Measurements from ENCODE around the gene MGAT5B. TPM values are rescaled to one million over a fixed set of nuclear protein-coding genes. Genes with fewer than 3 reads are reported as not detected.

MGAT5B gene
- total RNA-seq, 1 experiment from 2014 or later = 4.4 TPM

DNA sequence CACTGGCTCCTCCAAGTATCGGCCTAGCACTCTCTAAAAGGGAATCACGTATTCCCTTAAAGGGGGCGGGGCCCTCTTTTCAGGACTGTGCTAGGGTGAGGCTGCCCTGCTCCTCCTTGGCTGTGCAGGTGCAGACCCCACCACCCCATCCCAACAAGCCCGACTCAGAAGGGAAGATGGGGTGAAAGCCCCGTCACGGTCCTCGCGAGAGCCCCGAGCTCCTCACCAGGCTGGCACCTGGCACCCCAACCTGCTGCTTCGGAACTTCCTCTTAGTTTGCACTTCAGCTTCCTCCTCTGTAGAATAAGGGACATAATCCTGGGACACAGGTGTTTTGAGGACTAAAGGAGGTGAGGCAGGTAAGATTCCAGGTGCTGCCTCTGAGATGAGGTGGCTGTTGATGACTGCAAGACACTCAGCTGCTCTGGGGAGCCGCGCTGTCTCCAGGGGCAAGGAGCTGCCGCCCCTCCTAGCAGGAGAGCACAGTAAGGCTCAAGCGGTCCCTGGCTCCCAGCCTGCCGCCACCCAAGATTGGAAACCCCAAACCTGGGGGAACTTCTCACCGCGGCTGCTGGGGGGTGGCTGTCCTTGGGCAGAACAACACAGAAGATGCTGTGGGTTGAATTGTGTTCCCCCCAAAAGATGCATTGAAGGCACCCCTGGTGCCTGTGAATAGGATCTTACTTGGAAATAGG lies 88.8 kb downstream of the MGAT5B start:
- no peaks in the 10 kb centered on the region; the same call in 1 of the 2 replicates for H3K27me3 ChIP-seq (ENCODE audit: insufficient read depth, low read length)
- H4K20me1 ChIP-seq (ENCODE audit: insufficient read depth) = no peaks in the 10 kb centered on the region
- POLR2A ChIA-PET = no interaction called here
- CTCF ChIA-PET = no interaction called here
- no peaks in the 10 kb centered on the region for H3K36me3 ChIP-seq (ENCODE audit: control insufficient read depth in 1 of 2, insufficient read depth in 2 of 2, low read length in 2 of 2)
- H3K9ac ChIP-seq (ENCODE audit: low read length) = no peak overlapping the region
- H2AFZ ChIP-seq (ENCODE audit: low read depth, low read length, poor library complexity, severe bottlenecking) = no peak overlapping the region
- no peak overlapping the region for H3K4me3 ChIP-seq (replicated peaks in 1 of 2; ENCODE audit: low read depth in 1 of 2, low read length in 2 of 2)
- intact Hi-C loops (cut with micrococcal nuclease) = no loop called here
- RAD21 ChIA-PET (ENCODE audit: low non-redundant PET in 1 of 2, low total read pairs in 2 of 2, uncharacterized antibody in 2 of 2, unreplicated experiment in 2 of 2) = no interaction called here
- H3K4me1 ChIP-seq (ENCODE audit: control insufficient read depth in 1 of 2, insufficient read depth in 2 of 2, low read length in 2 of 2) = no peaks in the 10 kb centered on the region
- H3K9me2 ChIP-seq (ENCODE audit: insufficient read depth) = no peaks in the 10 kb centered on the region
- TF ChIP-seq FOSL1 (IDR thresholded peaks at IDR 0.05; ENCODE audit: low read depth) (no peak), SP1 (IDR thresholded peaks at IDR 0.05; ENCODE audit: low read depth) (no peak), TCF7L2 (IDR thresholded peaks at IDR 0.05; ENCODE audit: borderline replicate concordance, extremely low read depth, insufficient read depth, insufficient read length) (no peak), RAD21 (IDR thresholded peaks at IDR 0.05; ENCODE audit: low read depth) (no peak), JUND (IDR thresholded peaks at IDR 0.05) (no peak)
- no peak overlapping the region for H3K27ac ChIP-seq (ENCODE audit: low read depth, low read length)
- H3K9me3 ChIP-seq (ENCODE audit: control insufficient read depth in 1 of 2, insufficient read depth in 1 of 2, low read depth in 1 of 2, low read length in 2 of 2) = no peaks in the 10 kb centered on the region
- ATAC-seq (no peak; the same call in 1 of the 2 replicates), DNase-seq (ENCODE audit: low read depth, low spot score) (no peak)
- no peaks in the 10 kb centered on the region for H3K79me2 ChIP-seq (ENCODE audit: insufficient read depth, low read length)
- H3K4me2 ChIP-seq (ENCODE audit: low read length) = no peak overlapping the region
- BruUV-seq (replicated peaks) = no TSS peak

DNA sequence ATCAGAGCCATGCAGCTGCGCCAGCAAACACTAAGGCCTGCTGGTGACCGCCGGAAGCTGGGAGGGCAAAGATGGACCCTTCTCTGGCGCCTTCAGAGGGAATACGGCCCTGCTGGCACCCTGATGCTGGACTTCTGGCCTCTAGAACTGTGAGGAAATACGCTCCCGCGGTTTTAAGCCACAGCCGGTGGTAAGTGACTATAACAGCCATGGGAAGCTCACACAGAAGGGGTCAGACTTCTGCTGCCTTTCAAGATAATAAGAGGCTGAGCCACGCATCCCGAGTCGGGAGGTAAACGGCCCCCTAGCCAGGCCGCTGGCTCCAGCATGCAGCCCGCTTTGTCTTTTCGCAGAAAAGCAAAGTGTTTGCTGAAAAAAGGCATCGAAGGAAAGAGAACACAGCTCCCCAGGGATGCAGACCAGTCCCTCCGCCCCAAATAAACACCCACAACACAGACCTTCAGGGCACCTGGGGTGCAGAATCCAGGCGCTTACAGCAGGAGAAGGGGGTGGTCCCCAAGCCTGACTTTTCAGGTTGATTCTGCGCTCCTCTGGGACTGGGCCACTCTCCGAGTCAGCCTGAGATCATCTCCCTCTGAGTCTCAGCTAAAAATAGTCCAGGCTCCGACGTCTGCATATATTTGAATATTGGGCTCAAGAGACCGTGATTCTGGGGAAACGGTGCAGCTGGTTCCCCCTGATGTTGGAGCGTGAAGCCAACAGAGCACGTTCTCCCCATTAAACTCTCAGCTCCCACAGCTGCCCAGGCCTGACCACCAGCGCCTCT lies 89.7 kb downstream of the MGAT5B start:
- no peak for ATAC-seq
- Histone ChIP-seq H4K20me1 (ENCODE audit: insufficient read depth) (no peaks in the 10 kb centered on the region), H3K4me3 (replicated peaks in 1 of 2; ENCODE audit: low read depth in 1 of 2, low read length in 2 of 2) (no peak overlapping the region), H3K27ac (ENCODE audit: low read depth, low read length) (no peak overlapping the region), H2AFZ (ENCODE audit: low read depth, low read length, poor library complexity, severe bottlenecking) (no peak overlapping the region), H3K4me2 (ENCODE audit: low read length) (no peak overlapping the region), H3K36me3 (ENCODE audit: control insufficient read depth in 1 of 2, insufficient read depth in 2 of 2, low read length in 2 of 2) (no peaks in the 10 kb centered on the region), H3K9me3 (ENCODE audit: control insufficient read depth in 1 of 2, insufficient read depth in 1 of 2, low read depth in 1 of 2, low read length in 2 of 2) (no peaks in the 10 kb centered on the region), H3K9me2 (ENCODE audit: insufficient read depth) (no peaks in the 10 kb centered on the region), H3K79me2 (ENCODE audit: insufficient read depth, low read length) (no peaks in the 10 kb centered on the region), H3K9ac (ENCODE audit: low read length) (no peak overlapping the region), H3K4me1 (ENCODE audit: control insufficient read depth in 1 of 2, insufficient read depth in 2 of 2, low read length in 2 of 2) (no peaks in the 10 kb centered on the region), H3K27me3 (ENCODE audit: insufficient read depth, low read length) (no peaks in the 10 kb centered on the region; the same call in 1 of the 2 replicates)
- CTCF ChIA-PET = interaction anchor here (2.0 kb wide), 1 partner anchor 98 kb away, joined by 4 read pairs; no protein-coding TSS in a partner anchor
- POLR2A ChIA-PET = no interaction called here
- RAD21 ChIA-PET (ENCODE audit: low non-redundant PET in 1 of 2, low total read pairs in 2 of 2, uncharacterized antibody in 2 of 2, unreplicated experiment in 2 of 2) = no interaction called here
- BruUV-seq (replicated peaks) = no TSS peak
- intact Hi-C loops (cut with micrococcal nuclease) = no loop called here
- DNase-seq (ENCODE audit: low read depth, low spot score) = no peak
- TF ChIP-seq, protein P1, sequence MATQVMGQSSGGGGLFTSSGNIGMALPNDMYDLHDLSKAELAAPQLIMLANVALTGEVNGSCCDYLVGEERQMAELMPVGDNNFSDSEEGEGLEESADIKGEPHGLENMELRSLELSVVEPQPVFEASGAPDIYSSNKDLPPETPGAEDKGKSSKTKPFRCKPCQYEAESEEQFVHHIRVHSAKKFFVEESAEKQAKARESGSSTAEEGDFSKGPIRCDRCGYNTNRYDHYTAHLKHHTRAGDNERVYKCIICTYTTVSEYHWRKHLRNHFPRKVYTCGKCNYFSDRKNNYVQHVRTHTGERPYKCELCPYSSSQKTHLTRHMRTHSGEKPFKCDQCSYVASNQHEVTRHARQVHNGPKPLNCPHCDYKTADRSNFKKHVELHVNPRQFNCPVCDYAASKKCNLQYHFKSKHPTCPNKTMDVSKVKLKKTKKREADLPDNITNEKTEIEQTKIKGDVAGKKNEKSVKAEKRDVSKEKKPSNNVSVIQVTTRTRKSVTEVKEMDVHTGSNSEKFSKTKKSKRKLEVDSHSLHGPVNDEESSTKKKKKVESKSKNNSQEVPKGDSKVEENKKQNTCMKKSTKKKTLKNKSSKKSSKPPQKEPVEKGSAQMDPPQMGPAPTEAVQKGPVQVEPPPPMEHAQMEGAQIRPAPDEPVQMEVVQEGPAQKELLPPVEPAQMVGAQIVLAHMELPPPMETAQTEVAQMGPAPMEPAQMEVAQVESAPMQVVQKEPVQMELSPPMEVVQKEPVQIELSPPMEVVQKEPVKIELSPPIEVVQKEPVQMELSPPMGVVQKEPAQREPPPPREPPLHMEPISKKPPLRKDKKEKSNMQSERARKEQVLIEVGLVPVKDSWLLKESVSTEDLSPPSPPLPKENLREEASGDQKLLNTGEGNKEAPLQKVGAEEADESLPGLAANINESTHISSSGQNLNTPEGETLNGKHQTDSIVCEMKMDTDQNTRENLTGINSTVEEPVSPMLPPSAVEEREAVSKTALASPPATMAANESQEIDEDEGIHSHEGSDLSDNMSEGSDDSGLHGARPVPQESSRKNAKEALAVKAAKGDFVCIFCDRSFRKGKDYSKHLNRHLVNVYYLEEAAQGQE (IDR thresholded peaks at IDR 0.05; ENCODE audit: low read depth) = no peak
- TF ChIP-seq SP1 (IDR thresholded peaks at IDR 0.05; ENCODE audit: low read depth) (no peak), FOSL1 (IDR thresholded peaks at IDR 0.05; ENCODE audit: low read depth) (no peak), CBX3 (IDR thresholded peaks at IDR 0.05; ENCODE audit: low read depth) (no peak), ELF1 (IDR thresholded peaks at IDR 0.05; ENCODE audit: borderline replicate concordance, low read depth) (no peak), EZH2phosphoT487 (IDR thresholded peaks at IDR 0.05; ENCODE audit: borderline replicate concordance) (no peak), TCF7L2 (IDR thresholded peaks at IDR 0.05; ENCODE audit: borderline replicate concordance, extremely low read depth, insufficient read depth, insufficient read length) (no peak), ZFX (IDR thresholded peaks at IDR 0.05) (no peak)
- TF ChIP-seq, protein P2, sequence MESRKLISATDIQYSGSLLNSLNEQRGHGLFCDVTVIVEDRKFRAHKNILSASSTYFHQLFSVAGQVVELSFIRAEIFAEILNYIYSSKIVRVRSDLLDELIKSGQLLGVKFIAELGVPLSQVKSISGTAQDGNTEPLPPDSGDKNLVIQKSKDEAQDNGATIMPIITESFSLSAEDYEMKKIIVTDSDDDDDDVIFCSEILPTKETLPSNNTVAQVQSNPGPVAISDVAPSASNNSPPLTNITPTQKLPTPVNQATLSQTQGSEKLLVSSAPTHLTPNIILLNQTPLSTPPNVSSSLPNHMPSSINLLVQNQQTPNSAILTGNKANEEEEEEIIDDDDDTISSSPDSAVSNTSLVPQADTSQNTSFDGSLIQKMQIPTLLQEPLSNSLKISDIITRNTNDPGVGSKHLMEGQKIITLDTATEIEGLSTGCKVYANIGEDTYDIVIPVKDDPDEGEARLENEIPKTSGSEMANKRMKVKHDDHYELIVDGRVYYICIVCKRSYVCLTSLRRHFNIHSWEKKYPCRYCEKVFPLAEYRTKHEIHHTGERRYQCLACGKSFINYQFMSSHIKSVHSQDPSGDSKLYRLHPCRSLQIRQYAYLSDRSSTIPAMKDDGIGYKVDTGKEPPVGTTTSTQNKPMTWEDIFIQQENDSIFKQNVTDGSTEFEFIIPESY (IDR thresholded peaks at IDR 0.05; ENCODE audit: extremely low read depth, insufficient replicate concordance, low read length) = no peak
- TF ChIP-seq, protein P3, sequence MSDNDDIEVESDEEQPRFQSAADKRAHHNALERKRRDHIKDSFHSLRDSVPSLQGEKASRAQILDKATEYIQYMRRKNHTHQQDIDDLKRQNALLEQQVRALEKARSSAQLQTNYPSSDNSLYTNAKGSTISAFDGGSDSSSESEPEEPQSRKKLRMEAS (IDR thresholded peaks at IDR 0.05) = no peak
